Natural killer cell (primary cell): Measurements from ENCODE around the gene NSA2. TPM values are rescaled to one million over a fixed set of nuclear protein-coding genes. Genes with fewer than 3 reads are reported as not detected.
"Not testable (repeated sequence)": the region's sequence is repeated elsewhere in the genome, so short reads cannot be mapped to it uniquely, and the experiment has no call there.

Experiments
- ATAC-seq, 3 donors: fragments of 150-1000 bp in 2 of 3; fragments of 200-7000 bp in 1 of 3; cut with Tn5 transposase; 1 replicate in 1 of 3; 2 replicates in 2 of 3; pipeline ENCODE4 v1.10.0; 2021; ENCODE audit warnings: mild to moderate bottlenecking in 2 of 3, moderate library complexity in 2 of 3
- DNase-seq, 2 donors: peaks; one replicate each; pipeline versions ENCODE4 v3.0.0 to v3.0.0-alpha.2; 2013 to 2021; ENCODE audit warnings: mixed read lengths in 1 of 2
- H3K27ac ChIP-seq: one replicate; pipeline ENCODE4 v1.5.1; 2013; ENCODE audit warnings: mild to moderate bottlenecking, low read length
- H3K27me3 ChIP-seq: one replicate; pipeline ENCODE4 v1.6.1; 2013; ENCODE audit warnings: low read length; ENCODE audit not compliant: control insufficient read depth, insufficient read depth
- H3K36me3 ChIP-seq: one replicate; pipeline ENCODE4 v1.6.1; 2013; ENCODE audit warnings: low read length; ENCODE audit not compliant: control insufficient read depth, insufficient read depth
- H3K4me1 ChIP-seq: one replicate; pipeline ENCODE4 v1.6.1; 2013; ENCODE audit warnings: low read length; ENCODE audit not compliant: control insufficient read depth, insufficient read depth
- H3K4me3 ChIP-seq: one replicate; pipeline ENCODE4 v1.5.1; 2013; ENCODE audit warnings: low read length
- H3K9me3 ChIP-seq: one replicate; pipeline ENCODE4 v1.6.1; 2013; ENCODE audit warnings: low read length; ENCODE audit not compliant: control insufficient read depth, insufficient read depth
- H3K27ac Mint-ChIP-seq, 2 donors: one replicate each; pipeline ENCODE4 v1.8.0; 2022; ENCODE audit warnings: mild to moderate bottlenecking in 2 of 2, mixed read lengths in 2 of 2, moderate library complexity in 1 of 2
- H3K27me3 Mint-ChIP-seq, 2 donors: one replicate each; pipeline ENCODE4 v1.8.0; 2022; ENCODE audit warnings: low read depth in 2 of 2, mixed read lengths in 2 of 2
- H3K36me3 Mint-ChIP-seq: one replicate; pipeline ENCODE4 v1.8.0; 2022; ENCODE audit warnings: mixed read lengths
- H3K4me1 Mint-ChIP-seq, 2 donors: one replicate each; pipeline ENCODE4 v1.8.0; 2022; ENCODE audit warnings: mixed read lengths in 2 of 2
- H3K4me3 Mint-ChIP-seq: one replicate; pipeline ENCODE4 v1.8.0; 2022; ENCODE audit warnings: mild to moderate bottlenecking, moderate library complexity, mixed read lengths
- H3K9me3 Mint-ChIP-seq, 2 donors: one replicate each; pipeline ENCODE4 v1.8.0; 2022; ENCODE audit warnings: mixed read lengths in 2 of 2
- WGBS: methylation state at CpG from one replicate; pipeline ENCODE4 v1.1.7; 2013; ENCODE audit warnings: missing lambda C conversion rate; ENCODE audit not compliant: insufficient coverage; 5-methylcytosine and 5-hydroxymethylcytosine counted together
- intact Hi-C: fragments of 100-400 bp; cut with micrococcal nuclease; formaldehyde crosslinking; loops from one replicate; pipeline ENCODE4 v1.14.2; 2022
- total RNA-seq, 4 donors: library from RNA; stranded (reverse); fragments of 120-200 nt in 1 of 4; gene quantifications; one replicate each; pipeline versions ENCODE4 v1.2.3 to v1.2.4, GENCODE V29; 2013 to 2022
- TF ChIP-seq, protein P1 (sequence below): fragments of 200-600 bp; IDR thresholded peaks from one replicate; pipeline ENCODE4 v1.8.0; 2022; ENCODE audit warnings: antibody characterized with exemption

The NSA2 gene
- total RNA-seq, 3 donors from 2014 or later (not counting 1 experiment from before 2014, with no cell fraction given), result 53.2 to 75.8 (median 74.0) TPM

DNA sequence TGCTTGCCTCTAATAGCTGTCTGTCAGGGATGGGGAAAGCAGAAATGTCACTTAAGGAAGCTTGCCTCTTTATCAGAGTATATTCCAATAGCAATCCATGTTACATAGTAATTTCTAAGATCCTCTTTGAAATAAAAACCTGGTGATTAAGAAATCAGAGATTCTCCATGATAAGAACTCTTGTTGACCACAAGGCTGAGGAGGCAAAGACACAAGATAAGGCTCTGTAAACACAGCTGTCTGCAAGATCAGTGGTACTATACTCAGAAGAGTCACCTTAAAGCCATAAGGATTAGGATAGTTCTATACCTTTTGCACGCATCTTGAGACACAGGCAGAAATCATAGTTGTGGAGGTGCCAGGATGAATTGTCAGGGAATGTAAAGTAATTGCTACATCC, 41.7 kb upstream of the NSA2 start:
- DNase-seq, result no peak
- H3K9me3 ChIP-seq, result no peaks in the 10 kb centered on the region
- H3K27me3 Mint-ChIP-seq, result no peaks in the 10 kb centered on the region
- H3K4me1 Mint-ChIP-seq, result no peaks in the 10 kb centered on the region
- WGBS, result 100% methylated on average over 1 of the region's 1 CpG
- H3K4me3 Mint-ChIP-seq, result no peak overlapping the region
- H3K36me3 ChIP-seq, result peaks cover 71% of the 10 kb centered on the region
- H3K27me3 ChIP-seq, result no peaks in the 10 kb centered on the region
- H3K9me3 Mint-ChIP-seq, result no peaks in the 10 kb centered on the region
- intact Hi-C loops, result no loop called here
- H3K4me1 ChIP-seq, result no peaks in the 10 kb centered on the region
- peak overlapping the region in 1 of 2 donors; percentile 41 for H3K27ac Mint-ChIP-seq
- H3K36me3 Mint-ChIP-seq, result peaks cover 15% of the 10 kb centered on the region
- H3K4me3 ChIP-seq, result no peak overlapping the region
- TF ChIP-seq, protein P1, sequence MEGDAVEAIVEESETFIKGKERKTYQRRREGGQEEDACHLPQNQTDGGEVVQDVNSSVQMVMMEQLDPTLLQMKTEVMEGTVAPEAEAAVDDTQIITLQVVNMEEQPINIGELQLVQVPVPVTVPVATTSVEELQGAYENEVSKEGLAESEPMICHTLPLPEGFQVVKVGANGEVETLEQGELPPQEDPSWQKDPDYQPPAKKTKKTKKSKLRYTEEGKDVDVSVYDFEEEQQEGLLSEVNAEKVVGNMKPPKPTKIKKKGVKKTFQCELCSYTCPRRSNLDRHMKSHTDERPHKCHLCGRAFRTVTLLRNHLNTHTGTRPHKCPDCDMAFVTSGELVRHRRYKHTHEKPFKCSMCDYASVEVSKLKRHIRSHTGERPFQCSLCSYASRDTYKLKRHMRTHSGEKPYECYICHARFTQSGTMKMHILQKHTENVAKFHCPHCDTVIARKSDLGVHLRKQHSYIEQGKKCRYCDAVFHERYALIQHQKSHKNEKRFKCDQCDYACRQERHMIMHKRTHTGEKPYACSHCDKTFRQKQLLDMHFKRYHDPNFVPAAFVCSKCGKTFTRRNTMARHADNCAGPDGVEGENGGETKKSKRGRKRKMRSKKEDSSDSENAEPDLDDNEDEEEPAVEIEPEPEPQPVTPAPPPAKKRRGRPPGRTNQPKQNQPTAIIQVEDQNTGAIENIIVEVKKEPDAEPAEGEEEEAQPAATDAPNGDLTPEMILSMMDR, result no peak
- H3K27ac ChIP-seq, result no peak overlapping the region
- ATAC-seq, result no peak

- no peaks in the 10 kb centered on the region for H3K9me3 ChIP-seq
- H3K4me1 ChIP-seq, result no peaks in the 10 kb centered on the region
- Mint-ChIP-seq H3K4me3 (no peak overlapping the region), H3K9me3 (no peaks in the 10 kb centered on the region), H3K27me3 (no peaks in the 10 kb centered on the region), H3K27ac (no peak overlapping the region), H3K4me1 (no peaks in the 10 kb centered on the region), H3K36me3 (peaks cover 13% of the 10 kb centered on the region)
- H3K36me3 ChIP-seq, result peaks cover 66% of the 10 kb centered on the region
- DNase-seq (no peak), ATAC-seq (no peak)
- no peak overlapping the region for H3K27ac ChIP-seq
- intact Hi-C loops, result no loop called here
- WGBS, result 98% methylated on average over 5 of the region's 6 CpGs
- H3K27me3 ChIP-seq, result no peaks in the 10 kb centered on the region
- no peak overlapping the region for H3K4me3 ChIP-seq
- TF ChIP-seq, protein P1, result no peak
Observed at GRCh38 chr5:74736759-74737158, 30.3 kb upstream of the NSA2 start.

DNA sequence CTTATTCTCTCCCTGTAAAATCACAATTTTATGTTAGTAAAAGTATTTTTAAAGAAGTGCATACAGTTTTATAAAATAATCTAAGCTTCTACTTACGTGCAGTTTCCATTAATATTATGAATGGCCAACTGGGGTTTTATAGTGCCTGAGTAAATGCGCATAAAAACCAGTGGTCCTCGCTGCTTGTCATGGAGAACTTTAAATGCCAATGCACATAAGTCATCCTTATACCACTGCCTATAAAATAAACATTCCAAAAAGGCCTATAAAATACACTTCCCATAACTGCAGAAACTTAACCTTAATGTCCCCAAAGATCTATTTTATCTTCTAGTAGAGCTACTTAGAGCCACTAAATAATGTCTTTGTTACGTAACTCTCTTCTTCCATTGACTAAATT, 28.6 kb upstream of the NSA2 start:
- Histone ChIP-seq H3K27me3 (no peaks in the 10 kb centered on the region), H3K27ac (no peak overlapping the region), H3K4me1 (no peaks in the 10 kb centered on the region), H3K36me3 (peaks cover 63% of the 10 kb centered on the region), H3K9me3 (no peaks in the 10 kb centered on the region), H3K4me3 (no peak overlapping the region)
- H3K4me3 Mint-ChIP-seq, result no peak overlapping the region
- H3K27ac Mint-ChIP-seq, result no peak overlapping the region
- intact Hi-C loops, result no loop called here
- TF ChIP-seq, protein P1, result no peak
- ATAC-seq (no peak), DNase-seq (no peak)
- 98% methylated on average over 4 of the region's 4 CpGs for WGBS
- no peaks in the 10 kb centered on the region for H3K27me3 Mint-ChIP-seq
- H3K4me1 Mint-ChIP-seq, result no peaks in the 10 kb centered on the region
- peaks cover 9% of the 10 kb centered on the region for H3K36me3 Mint-ChIP-seq
- no peaks in the 10 kb centered on the region for H3K9me3 Mint-ChIP-seq

DNA sequence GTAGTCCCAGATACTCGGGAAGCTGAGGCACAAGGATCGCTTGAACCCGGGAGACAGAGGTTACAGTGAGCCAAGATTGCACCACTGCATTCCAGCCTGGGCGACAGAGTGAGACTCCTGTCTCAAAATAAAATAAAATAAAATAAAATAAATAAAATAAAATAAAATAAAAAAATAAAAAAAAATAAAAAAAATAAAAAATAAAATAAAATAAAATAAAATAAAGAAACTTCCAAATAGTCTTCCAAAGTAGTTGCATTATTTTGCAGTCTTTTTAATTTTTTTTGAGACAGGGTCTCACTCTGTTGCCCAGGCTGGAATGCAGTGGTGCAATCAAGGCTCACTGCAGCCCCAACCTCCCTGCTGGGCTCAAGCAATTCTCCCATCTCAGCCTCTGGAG, 18.3 kb upstream of the NSA2 start:
- H3K4me3 Mint-ChIP-seq, DNase-seq, H3K27me3 Mint-ChIP-seq, H3K9me3 ChIP-seq, H3K27ac Mint-ChIP-seq, intact Hi-C loops, H3K27me3 ChIP-seq, H3K4me1 Mint-ChIP-seq, H3K9me3 Mint-ChIP-seq, H3K4me3 ChIP-seq, H3K27ac ChIP-seq, H3K4me1 ChIP-seq, ATAC-seq: not testable (repeated sequence)
- peaks cover 21% of the 10 kb centered on the region for H3K36me3 Mint-ChIP-seq
- peaks cover 66% of the 10 kb centered on the region for H3K36me3 ChIP-seq
- WGBS, result 98% methylated on average over 3 of the region's 4 CpGs
